ENCODE measurements around the gene CD276.

The CD276 gene

DNA sequence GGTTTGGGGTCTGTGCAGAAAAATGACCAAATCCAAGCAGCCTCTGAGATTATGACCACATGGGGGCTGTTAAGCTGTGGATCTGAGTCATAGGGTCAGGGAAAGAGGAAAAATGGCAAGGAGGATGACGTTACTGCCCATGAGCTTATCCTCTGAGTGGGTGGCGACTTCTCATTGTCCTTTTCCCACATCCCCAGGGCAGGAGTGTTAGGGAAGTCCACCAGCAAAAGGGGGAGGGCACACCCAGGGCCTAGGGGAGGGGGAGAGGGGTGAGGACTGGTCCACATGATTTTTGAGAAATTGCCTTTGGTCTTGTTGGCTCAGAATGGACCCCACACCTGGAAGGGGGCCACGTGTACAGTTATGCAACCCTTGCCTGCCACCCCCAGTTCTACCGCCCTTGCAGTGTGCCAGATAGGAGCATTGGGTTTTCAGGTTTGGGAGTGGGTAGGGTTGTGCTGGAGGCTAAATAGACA lies 2.6 kb downstream of the CD276 start:
- Histone ChIP-seq H3K27ac (ENCODE audit: low read length) (no peak overlapping the region), H3K9ac (ENCODE audit: low read length) (no peak overlapping the region), H3K79me2 (ENCODE audit: low read length) (no peaks in the 10 kb centered on the region), H3K4me3 (ENCODE audit: low read length) (no peak overlapping the region), H2AFZ (ENCODE audit: low read depth, low read length) (no peak overlapping the region), H3K27me3 (ENCODE audit: low read depth, low read length) (peaks cover 21% of the 10 kb centered on the region), H3K9me3 (ENCODE audit: insufficient read depth, low read length) (no peaks in the 10 kb centered on the region), H4K20me1 (ENCODE audit: insufficient read depth, low read length) (no peaks in the 10 kb centered on the region), H3K4me2 (ENCODE audit: low read length) (no peak overlapping the region), H3K4me1 (ENCODE audit: low read length) (no peaks in the 10 kb centered on the region), H3K36me3 (replicated peaks; ENCODE audit: low read depth, low read length) (no peaks in the 10 kb centered on the region)
- no peak for TF ChIP-seq EZH2phosphoT487 (IDR thresholded peaks at IDR 0.05; ENCODE audit: low read depth)
- TF ChIP-seq, protein P1, sequence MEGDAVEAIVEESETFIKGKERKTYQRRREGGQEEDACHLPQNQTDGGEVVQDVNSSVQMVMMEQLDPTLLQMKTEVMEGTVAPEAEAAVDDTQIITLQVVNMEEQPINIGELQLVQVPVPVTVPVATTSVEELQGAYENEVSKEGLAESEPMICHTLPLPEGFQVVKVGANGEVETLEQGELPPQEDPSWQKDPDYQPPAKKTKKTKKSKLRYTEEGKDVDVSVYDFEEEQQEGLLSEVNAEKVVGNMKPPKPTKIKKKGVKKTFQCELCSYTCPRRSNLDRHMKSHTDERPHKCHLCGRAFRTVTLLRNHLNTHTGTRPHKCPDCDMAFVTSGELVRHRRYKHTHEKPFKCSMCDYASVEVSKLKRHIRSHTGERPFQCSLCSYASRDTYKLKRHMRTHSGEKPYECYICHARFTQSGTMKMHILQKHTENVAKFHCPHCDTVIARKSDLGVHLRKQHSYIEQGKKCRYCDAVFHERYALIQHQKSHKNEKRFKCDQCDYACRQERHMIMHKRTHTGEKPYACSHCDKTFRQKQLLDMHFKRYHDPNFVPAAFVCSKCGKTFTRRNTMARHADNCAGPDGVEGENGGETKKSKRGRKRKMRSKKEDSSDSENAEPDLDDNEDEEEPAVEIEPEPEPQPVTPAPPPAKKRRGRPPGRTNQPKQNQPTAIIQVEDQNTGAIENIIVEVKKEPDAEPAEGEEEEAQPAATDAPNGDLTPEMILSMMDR (IDR thresholded peaks at IDR 0.05; ENCODE audit: low read depth, low read length), result no peak

DNA sequence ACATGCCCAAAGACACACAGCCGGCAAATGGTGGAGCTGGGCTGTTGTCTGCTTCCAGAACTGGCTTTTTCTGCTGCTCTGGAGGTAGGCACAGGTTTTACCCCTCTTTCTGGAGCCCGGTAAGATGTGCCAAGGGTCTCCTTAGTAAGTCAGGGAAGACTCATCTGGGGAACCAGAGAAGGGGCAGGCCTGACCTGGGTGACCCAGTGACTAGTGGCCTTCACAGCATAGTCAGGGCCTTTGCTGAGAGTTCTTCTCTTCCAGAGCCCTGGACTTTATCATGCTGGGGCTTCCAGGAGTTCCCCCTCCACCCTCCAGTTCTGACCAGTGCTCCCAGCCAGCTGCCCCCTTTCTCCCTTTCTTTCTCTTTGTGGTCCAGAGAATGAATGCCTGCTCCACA lies 3.2 kb downstream of the CD276 start:
- Histone ChIP-seq H3K4me3 (ENCODE audit: low read length) (no peak overlapping the region), H3K4me1 (ENCODE audit: low read length) (no peaks in the 10 kb centered on the region), H2AFZ (ENCODE audit: low read depth, low read length) (no peak overlapping the region), H3K27ac (ENCODE audit: low read length) (no peak overlapping the region), H3K4me2 (ENCODE audit: low read length) (no peak overlapping the region), H3K9ac (ENCODE audit: low read length) (no peak overlapping the region), H3K79me2 (ENCODE audit: low read length) (no peaks in the 10 kb centered on the region), H4K20me1 (ENCODE audit: insufficient read depth, low read length) (no peaks in the 10 kb centered on the region), H3K27me3 (ENCODE audit: low read depth, low read length) (peaks cover 18% of the 10 kb centered on the region), H3K36me3 (replicated peaks; ENCODE audit: low read depth, low read length) (no peaks in the 10 kb centered on the region), H3K9me3 (ENCODE audit: insufficient read depth, low read length) (no peaks in the 10 kb centered on the region)
- TF ChIP-seq, protein P1 (IDR thresholded peaks at IDR 0.05; ENCODE audit: low read depth, low read length), result no peak
- TF ChIP-seq EZH2phosphoT487 (IDR thresholded peaks at IDR 0.05; ENCODE audit: low read depth), result no peak

DNA sequence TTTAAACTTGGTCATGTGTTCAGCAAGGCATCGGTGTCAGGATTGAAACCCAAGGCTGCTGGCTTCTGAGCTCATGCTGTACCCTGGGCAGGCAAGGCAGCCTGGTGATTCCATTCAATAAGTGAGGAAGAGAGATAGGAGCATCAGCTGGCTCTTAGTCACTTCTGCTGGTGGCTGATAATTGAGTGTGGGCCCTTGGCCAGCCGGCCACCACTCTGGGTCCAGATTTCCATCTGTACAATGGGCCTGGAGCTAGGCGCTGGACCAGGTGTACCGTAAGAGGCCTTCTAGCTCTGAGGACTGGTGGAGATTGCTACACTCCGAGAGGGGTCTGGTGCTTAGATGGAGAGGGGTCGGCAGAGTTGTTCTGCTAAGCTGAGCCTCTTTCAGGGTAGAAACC lies 4.3 kb downstream of the CD276 start:
- no peak for TF ChIP-seq EZH2phosphoT487 (IDR thresholded peaks at IDR 0.05; ENCODE audit: low read depth)
- TF ChIP-seq, protein P1 (IDR thresholded peaks at IDR 0.05; ENCODE audit: low read depth, low read length), result no peak
- Histone ChIP-seq H3K4me3 (ENCODE audit: low read length) (no peak overlapping the region), H3K27me3 (ENCODE audit: low read depth, low read length) (peaks cover 28% of the 10 kb centered on the region), H4K20me1 (ENCODE audit: insufficient read depth, low read length) (no peaks in the 10 kb centered on the region), H2AFZ (ENCODE audit: low read depth, low read length) (no peak overlapping the region), H3K4me1 (ENCODE audit: low read length) (no peaks in the 10 kb centered on the region), H3K79me2 (ENCODE audit: low read length) (no peaks in the 10 kb centered on the region), H3K4me2 (ENCODE audit: low read length) (no peak overlapping the region), H3K36me3 (replicated peaks; ENCODE audit: low read depth, low read length) (no peaks in the 10 kb centered on the region), H3K9ac (ENCODE audit: low read length) (no peak overlapping the region), H3K27ac (ENCODE audit: low read length) (no peak overlapping the region), H3K9me3 (ENCODE audit: insufficient read depth, low read length) (no peaks in the 10 kb centered on the region)

GRCh38 chr15:73691396-73691795 lies 7.2 kb downstream of the CD276 start:
- Histone ChIP-seq H4K20me1 (ENCODE audit: insufficient read depth, low read length) (no peaks in the 10 kb centered on the region), H3K4me2 (ENCODE audit: low read length) (no peak overlapping the region), H3K27me3 (ENCODE audit: low read depth, low read length) (peaks cover 47% of the 10 kb centered on the region)

More at GRCh38 chr15:73691396-73691795, 7.2 kb downstream of the CD276 start:
- Histone ChIP-seq H2AFZ (ENCODE audit: low read depth, low read length) (no peak overlapping the region), H3K9me3 (ENCODE audit: insufficient read depth, low read length) (no peaks in the 10 kb centered on the region), H3K4me1 (ENCODE audit: low read length) (no peaks in the 10 kb centered on the region), H3K4me3 (ENCODE audit: low read length) (no peak overlapping the region), H3K27ac (ENCODE audit: low read length) (no peak overlapping the region), H3K36me3 (replicated peaks; ENCODE audit: low read depth, low read length) (no peaks in the 10 kb centered on the region), H3K79me2 (ENCODE audit: low read length) (no peaks in the 10 kb centered on the region), H3K9ac (ENCODE audit: low read length) (no peak overlapping the region)
- no peak for TF ChIP-seq EZH2phosphoT487 (IDR thresholded peaks at IDR 0.05; ENCODE audit: low read depth)
- TF ChIP-seq, protein P1 (IDR thresholded peaks at IDR 0.05; ENCODE audit: low read depth, low read length), result no peak
